Activated CD4-positive, alpha-beta T cell treated with anti-CD3 and anti-CD28 coated beads for 1 hour (primary cell): ENCODE measurements around the gene KANTR.

Experiments
- DNase-seq: peaks from one replicate; pipeline ENCODE4 v3.0.0-alpha.2; 2020

Gene KANTR, protein sequence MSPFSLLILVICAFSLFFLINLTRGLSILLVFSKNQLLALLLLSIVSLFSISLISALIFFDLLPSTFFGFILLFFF

GRCh38 chrX:53093748-53094581, at the start of gene KANTR:
TSS of gene KANTR (plus strand) at chrX:53094142. CDS start at chrX:53124273, 30,131 bp downstream.
- peak; percentile 59 for DNase-seq

DNA sequence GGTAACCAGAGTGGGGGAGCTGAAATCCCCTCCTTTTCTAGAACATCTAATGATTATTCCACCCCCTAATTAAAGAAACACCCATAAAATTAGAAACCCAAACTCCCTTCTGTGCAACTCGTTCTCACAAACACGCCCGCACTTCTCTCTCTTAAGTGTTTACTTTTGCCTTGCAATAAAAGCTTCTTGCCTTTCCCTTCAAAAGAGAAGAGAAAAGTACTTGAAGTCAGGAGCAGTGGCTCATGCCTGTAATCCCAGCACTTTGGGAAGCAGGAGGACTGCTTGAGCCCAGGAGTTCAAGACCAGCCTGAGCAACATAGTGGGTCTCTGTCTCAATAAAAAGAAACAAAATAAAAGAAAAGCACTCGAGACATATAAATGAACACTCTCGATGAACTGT, 48.9 kb upstream of the KANTR start:
- DNase-seq = no peak

- no peak for DNase-seq
These were observed 46.7 kb upstream of the KANTR start for GRCh38 chrX:53047228-53047627.

GRCh38 chrX:53048169-53049126, 45.5 kb upstream of the KANTR start, which contains the start of gene GPR173:
TSS of gene GPR173 (plus strand) at chrX:53048789. CDS start at chrX:53076622, 27,833 bp downstream.
- no peak for DNase-seq

DNA sequence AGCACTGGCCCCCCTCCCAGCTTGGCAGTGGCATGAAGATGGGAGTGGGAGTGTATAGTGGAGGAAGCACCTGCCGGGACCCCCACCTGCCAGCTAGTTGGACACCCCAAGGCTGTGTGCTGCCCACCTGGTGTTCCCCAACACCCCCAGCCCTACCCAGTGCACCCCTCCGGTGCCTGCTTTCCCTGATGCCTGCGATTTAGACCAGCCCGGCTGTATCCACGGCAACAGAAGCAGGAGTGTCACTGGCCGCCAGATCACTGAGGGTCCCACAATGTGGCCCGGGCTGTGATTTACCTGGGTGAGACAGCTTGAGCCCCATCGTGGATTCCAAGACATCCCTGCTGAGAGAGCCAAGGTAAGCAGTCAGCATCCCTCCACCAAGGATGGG, 44.8 kb upstream of the KANTR start:
- no peak for DNase-seq

- DNase-seq = no peak
These were observed 43.1 kb upstream of the KANTR start for GRCh38 chrX:53050841-53051240.

DNA sequence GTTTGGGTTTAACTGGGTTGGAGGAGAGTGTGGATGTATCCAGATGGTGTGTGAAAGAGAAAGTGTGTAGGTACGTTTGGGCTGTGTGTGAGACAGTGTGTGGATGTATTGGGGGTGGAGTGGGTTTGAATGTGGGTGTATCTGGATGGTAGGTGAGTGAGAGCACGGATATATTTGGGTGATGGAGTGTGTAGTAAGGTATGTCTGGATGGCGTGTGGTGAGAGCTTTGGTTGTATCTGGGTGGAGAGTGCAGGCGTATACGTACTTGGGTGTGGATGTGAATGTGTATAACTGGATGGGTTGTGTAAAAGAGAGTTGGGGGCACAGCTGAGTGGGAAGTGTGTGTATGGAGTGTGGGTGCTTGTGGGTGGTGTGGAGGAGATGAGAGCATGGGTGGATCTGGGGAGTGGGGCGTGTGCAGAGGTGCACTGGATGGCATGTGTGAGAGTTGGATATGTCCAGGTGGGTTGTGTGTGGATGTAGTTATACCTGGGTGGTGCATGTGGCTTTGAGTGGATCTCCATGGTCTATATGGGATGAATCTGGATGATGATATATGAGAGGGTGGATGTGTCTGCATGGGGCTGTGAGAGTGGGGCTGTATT, 38.6 kb upstream of the KANTR start:
- DNase-seq = no peak

GRCh38 chrX:53056292-53056691, 37.6 kb upstream of the KANTR start:
- no peak for DNase-seq

DNA sequence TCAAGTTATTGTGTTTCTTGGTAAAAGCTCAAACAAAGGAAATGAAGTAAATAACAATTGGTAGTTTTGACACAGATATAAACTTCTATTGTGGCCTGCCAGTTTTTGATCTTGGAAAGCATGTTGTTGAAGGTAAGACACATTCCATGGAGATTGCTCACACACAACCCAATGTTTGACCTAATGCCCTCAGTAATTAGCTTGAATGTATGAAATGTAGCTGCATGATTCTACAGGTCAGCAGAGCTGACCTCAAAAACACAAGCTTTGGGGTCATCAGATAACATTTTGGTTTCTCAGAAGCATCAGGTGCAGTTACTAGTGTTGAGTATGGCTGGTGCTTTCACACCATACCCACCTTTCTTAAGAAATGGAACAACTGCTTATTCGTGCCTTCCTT, 28.8 kb upstream of the KANTR start:
- DNase-seq = no peak

- DNase-seq = no peak
These were observed 22.9 kb upstream of the KANTR start for GRCh38 chrX:53071064-53071463.

GRCh38 chrX:53071604-53072417, 22.1 kb upstream of the KANTR start:
- peak; percentile 55 for DNase-seq

GRCh38 chrX:53072418-53073114, 21.4 kb upstream of the KANTR start:
- DNase-seq = no peak

- DNase-seq = no peak
These were observed 20.8 kb upstream of the KANTR start for GRCh38 chrX:53073115-53073586.

DNA sequence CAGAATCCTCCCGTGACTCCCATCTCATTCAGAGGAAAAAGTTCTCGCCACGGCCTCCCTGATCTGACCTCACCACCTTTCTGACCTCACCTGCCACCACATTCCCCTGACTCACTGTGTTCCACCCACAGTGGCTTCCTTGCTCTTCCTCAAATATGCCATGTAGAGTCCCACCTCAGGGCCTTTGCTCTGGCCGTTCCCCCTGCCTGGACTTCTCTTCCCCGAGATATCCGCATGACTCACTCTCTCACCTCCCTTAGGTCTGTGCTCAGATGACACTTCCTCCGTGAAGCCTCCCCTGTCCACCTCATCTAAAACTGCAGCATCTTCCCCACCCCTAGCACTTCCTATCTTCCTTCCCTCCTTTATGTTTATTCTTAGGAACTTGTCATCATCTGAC, 18.9 kb upstream of the KANTR start:
- no peak for DNase-seq

DNA sequence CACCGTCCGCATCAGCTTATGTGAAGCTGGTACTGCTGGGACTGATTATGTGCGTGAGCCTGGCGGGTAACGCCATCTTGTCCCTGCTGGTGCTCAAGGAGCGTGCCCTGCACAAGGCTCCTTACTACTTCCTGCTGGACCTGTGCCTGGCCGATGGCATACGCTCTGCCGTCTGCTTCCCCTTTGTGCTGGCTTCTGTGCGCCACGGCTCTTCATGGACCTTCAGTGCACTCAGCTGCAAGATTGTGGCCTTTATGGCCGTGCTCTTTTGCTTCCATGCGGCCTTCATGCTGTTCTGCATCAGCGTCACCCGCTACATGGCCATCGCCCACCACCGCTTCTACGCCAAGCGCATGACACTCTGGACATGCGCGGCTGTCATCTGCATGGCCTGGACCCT, 17.3 kb upstream of the KANTR start:
- DNase-seq = no peak

DNA sequence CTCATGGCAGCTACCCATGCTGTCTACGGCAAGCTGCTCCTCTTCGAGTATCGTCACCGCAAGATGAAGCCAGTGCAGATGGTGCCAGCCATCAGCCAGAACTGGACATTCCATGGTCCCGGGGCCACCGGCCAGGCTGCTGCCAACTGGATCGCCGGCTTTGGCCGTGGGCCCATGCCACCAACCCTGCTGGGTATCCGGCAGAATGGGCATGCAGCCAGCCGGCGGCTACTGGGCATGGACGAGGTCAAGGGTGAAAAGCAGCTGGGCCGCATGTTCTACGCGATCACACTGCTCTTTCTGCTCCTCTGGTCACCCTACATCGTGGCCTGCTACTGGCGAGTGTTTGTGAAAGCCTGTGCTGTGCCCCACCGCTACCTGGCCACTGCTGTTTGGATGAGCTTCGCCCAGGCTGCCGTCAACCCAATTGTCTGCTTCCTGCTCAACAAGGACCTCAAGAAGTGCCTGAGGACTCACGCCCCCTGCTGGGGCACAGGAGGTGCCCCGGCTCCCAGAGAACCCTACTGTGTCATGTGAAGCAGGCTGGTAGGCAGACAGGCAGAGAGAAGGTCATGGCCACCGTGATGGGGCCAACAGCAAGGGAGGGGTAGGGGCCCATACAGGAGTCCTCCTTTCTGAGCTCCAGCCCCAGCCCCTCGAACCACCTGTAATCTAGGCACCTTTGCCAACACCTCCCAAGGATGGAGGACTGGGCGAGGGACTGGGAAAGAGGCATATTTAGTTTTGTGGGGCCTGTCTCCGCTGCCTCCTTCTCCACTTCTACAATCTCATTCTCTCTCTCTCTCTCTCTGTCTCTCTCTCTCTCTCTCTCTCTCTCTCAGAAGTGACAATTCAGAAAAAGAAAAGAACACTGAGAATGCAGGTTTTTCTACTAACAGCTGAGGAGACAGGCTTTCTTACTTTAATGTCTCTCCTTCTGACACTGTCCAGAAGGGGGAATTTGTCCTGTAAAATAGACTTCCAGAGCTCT, 16.4 kb upstream of the KANTR start:
- DNase-seq = no peak

- no peak for DNase-seq
These were observed 15.0 kb upstream of the KANTR start for GRCh38 chrX:53078943-53079342.

- peak; percentile 30 for DNase-seq
These were observed 13.0 kb upstream of the KANTR start for GRCh38 chrX:53080628-53081580.
